ENCODE measurements around the gene ROS1. TPM values are rescaled to one million over a fixed set of nuclear protein-coding genes. Genes with fewer than 3 reads are reported as not detected.

Gene ROS1
- total RNA-seq, 1 experiment from 2014 or later = not detected

DNA sequence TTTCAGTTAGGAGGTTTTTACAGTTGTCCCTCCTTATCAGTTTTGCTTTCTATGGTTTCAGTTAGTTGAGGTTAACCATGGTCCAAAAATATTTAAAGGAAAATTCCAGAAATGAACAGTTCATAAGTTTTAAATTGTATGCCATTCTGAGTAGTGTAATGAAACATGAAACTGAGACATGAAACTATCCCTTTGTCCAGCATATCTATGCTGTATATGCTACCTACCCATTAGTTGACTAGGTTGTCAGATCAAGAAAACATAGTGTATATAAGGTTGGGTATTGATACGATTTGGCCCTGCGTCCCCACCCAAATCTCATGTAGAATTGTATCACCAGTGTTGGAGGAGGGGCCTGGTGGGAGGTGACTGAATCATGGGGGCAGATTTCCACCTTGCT, 121.3 kb downstream of the ROS1 start:
- peaks cover 4% of the 10 kb centered on the region; the same call in 1 of the 2 replicates for H3K4me1 ChIP-seq (replicated peaks)
- no peak overlapping the region for H3K27ac ChIP-seq
- H3K4me3 ChIP-seq = no peak overlapping the region
- no peaks in the 10 kb centered on the region for H3K27me3 ChIP-seq (replicated peaks)
- H3K9me3 ChIP-seq (replicated peaks) = no peaks in the 10 kb centered on the region
- H3K36me3 ChIP-seq = no peaks in the 10 kb centered on the region
- no peak for DNase-seq (ENCODE audit: low read depth in 1 of 2, low spot score in 2 of 2)

DNA sequence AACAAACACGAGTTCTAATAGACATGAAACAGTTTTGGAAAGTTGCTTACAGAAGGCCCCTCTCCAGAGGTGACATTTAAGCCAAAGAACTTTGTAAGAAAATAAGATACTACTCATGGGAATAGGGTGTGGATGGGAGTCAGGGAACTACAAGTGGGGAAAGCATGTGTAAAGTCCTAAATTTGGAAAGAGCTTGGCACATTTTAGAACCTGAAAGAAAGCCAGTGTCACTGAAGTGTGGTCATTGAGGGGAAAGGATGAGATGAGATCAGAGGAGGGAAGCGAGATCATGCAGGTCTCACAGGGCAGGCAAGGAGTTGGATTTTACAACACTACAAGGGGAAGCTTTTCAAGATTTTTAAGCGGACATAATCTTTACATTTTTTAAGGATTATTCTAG, 122.4 kb downstream of the ROS1 start:
- H3K4me3 ChIP-seq = no peak overlapping the region
- peaks cover 4% of the 10 kb centered on the region; the same call in 1 of the 2 replicates for H3K4me1 ChIP-seq (replicated peaks)
- no peak for DNase-seq (ENCODE audit: low read depth in 1 of 2, low spot score in 2 of 2)
- H3K9me3 ChIP-seq (replicated peaks) = no peaks in the 10 kb centered on the region
- no peak overlapping the region for H3K27ac ChIP-seq
- H3K36me3 ChIP-seq = no peaks in the 10 kb centered on the region
- H3K27me3 ChIP-seq (replicated peaks) = no peaks in the 10 kb centered on the region

GRCh38 chr6:117298941-117299340, 126.8 kb downstream of the ROS1 start:
- Histone ChIP-seq H3K27me3 (replicated peaks) (no peaks in the 10 kb centered on the region; the same call in 1 of the 2 replicates), H3K9me3 (replicated peaks) (no peaks in the 10 kb centered on the region), H3K4me3 (no peak overlapping the region), H3K27ac (no peak overlapping the region), H3K36me3 (no peaks in the 10 kb centered on the region), H3K4me1 (replicated peaks) (peaks cover 4% of the 10 kb centered on the region; the same call in 1 of the 2 replicates)
- no peak for DNase-seq (ENCODE audit: low read depth in 1 of 2, low spot score in 2 of 2)

DNA sequence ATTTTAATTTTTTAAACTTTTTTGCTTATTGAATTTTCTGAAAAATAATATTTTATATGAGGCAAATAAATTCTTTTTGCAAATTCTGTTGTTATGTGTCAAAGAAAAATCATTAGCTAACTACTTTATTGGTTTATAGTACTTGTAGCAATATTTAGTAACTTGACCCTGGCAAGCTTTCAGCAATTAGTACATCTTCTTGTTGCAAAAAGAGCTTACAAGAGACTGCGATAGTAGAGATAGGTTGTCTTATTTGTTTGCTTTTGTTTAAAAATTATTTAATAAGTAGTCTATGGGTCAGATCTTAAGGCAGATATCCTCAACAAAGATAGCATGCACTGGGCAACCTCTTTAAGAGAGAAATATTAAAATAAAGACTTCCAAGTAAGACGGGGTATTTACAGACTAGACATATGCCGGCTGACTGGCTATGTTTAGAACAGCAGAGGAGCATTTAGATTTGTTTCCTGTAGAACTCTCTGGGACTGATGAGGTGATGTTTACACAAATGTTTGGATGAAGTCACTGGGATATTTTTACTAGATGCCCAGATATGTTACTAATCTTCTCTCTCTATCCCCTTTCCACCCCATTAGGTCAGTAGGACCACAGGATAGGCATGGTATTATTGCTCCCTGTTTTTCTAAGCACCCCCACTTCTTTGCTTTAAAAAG, 135.4 kb downstream of the ROS1 start:
- peak in 1 of 2 experiments; percentile 34 for DNase-seq (ENCODE audit: low read depth in 1 of 2, low spot score in 2 of 2)
- Histone ChIP-seq H3K4me1 (replicated peaks) (peaks cover 21% of the 10 kb centered on the region), H3K36me3 (no peaks in the 10 kb centered on the region), H3K4me3 (no peak overlapping the region), H3K27me3 (replicated peaks) (no peaks in the 10 kb centered on the region), H3K9me3 (replicated peaks) (no peaks in the 10 kb centered on the region), H3K27ac (no peak overlapping the region)

- peaks cover 21% of the 10 kb centered on the region for H3K4me1 ChIP-seq (replicated peaks)
- DNase-seq (ENCODE audit: low read depth in 1 of 2, low spot score in 2 of 2) = peak; percentile 74 to 87
- H3K9me3 ChIP-seq (replicated peaks) = no peaks in the 10 kb centered on the region
- H3K36me3 ChIP-seq = no peaks in the 10 kb centered on the region
- no peaks in the 10 kb centered on the region for H3K27me3 ChIP-seq (replicated peaks)
- no peak overlapping the region; the same call in 1 of the 2 replicates for H3K27ac ChIP-seq
- H3K4me3 ChIP-seq = no peak overlapping the region
Measured at GRCh38 chr6:117288083-117288715, 137.5 kb downstream of the ROS1 start.

DNA sequence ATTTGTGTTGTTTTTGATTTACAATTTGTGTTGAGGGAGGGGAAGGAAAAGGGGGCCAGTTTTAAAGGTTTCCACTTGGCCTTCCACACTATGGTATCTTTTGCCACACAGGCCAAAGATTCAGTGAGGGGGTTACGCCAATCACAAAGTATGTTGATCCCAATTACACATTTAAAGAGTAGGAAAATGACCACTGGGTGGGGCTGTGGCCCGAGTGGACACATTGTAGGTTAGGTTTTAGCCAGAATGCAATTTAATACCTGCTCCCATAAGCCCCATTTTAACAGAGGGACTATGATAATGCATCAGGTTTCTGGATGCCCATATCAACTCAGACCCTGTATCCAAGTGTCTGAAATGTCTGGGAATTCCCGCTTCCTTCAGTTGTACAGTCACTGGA, 144.8 kb downstream of the ROS1 start:
- Histone ChIP-seq H3K27me3 (replicated peaks) (peaks cover 13% of the 10 kb centered on the region), H3K4me3 (no peak overlapping the region), H3K27ac (no peak overlapping the region), H3K36me3 (no peaks in the 10 kb centered on the region), H3K4me1 (replicated peaks) (no peaks in the 10 kb centered on the region), H3K9me3 (replicated peaks) (no peaks in the 10 kb centered on the region)
- peak in 1 of 2 experiments; percentile 15 for DNase-seq (ENCODE audit: low read depth in 1 of 2, low spot score in 2 of 2)

DNA sequence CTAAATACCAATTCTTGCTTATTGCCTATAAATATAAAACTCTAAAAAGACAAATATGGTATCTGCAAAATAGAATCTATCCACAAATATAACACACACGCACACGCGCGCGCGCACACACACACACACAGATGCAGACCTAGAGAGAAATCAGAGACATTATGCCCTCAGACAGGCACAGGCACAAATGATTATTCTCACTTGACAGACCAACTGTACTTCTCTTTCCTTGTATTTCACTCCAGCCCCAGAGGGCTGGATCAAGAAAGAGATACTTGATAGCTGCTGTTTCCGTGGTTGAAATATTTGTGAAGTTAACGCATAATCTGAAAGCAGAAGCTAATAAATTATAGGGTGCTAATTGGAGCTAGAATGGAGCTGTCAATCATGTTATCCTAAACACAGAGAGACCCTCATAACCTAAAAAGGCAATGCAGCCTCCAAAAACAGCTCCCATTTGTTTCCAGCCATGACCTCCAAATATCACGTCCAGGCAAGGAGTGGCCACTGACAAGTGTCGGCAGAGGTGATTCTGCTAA, 148.9 kb downstream of the ROS1 start:
- Histone ChIP-seq H3K36me3 (no peaks in the 10 kb centered on the region), H3K4me3 (no peak overlapping the region), H3K27ac (no peak overlapping the region), H3K4me1 (replicated peaks) (no peaks in the 10 kb centered on the region), H3K27me3 (replicated peaks) (peaks cover 25% of the 10 kb centered on the region), H3K9me3 (replicated peaks) (no peaks in the 10 kb centered on the region)
- DNase-seq (ENCODE audit: low read depth in 1 of 2, low spot score in 2 of 2) = no peak

- Histone ChIP-seq H3K36me3 (no peaks in the 10 kb centered on the region), H3K27me3 (replicated peaks) (peaks cover 25% of the 10 kb centered on the region), H3K27ac (no peak overlapping the region), H3K4me1 (replicated peaks) (no peaks in the 10 kb centered on the region), H3K9me3 (replicated peaks) (no peaks in the 10 kb centered on the region), H3K4me3 (no peak overlapping the region)
- no peak for DNase-seq (ENCODE audit: low read depth in 1 of 2, low spot score in 2 of 2)
Measured at GRCh38 chr6:117275711-117276110, 150.0 kb downstream of the ROS1 start.

DNA sequence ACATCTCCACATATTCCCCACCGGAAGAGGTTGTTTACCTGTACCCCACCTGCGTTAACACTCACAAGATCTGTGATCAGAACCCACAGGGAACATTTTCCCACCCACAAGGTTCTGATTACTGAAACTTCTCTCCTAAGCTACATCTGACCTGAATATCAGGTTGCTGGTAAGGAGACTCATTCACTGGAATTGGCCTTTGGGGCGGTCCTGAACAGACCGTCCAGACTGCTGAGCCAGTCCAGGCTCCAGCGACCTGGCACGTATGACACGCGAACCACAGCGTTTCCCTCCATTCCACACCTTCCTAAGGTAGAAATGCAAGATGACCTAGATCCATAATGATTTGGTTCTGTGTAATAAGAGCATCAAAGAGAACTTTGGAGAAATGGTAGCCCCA, 150.5 kb downstream of the ROS1 start:
- Histone ChIP-seq H3K4me1 (replicated peaks) (no peaks in the 10 kb centered on the region), H3K36me3 (no peaks in the 10 kb centered on the region), H3K4me3 (no peak overlapping the region), H3K9me3 (replicated peaks) (no peaks in the 10 kb centered on the region), H3K27me3 (replicated peaks) (peaks cover 25% of the 10 kb centered on the region), H3K27ac (no peak overlapping the region)
- no peak for DNase-seq (ENCODE audit: low read depth in 1 of 2, low spot score in 2 of 2)

- no peak for DNase-seq (ENCODE audit: low read depth in 1 of 2, low spot score in 2 of 2)
- no peaks in the 10 kb centered on the region for H3K9me3 ChIP-seq (replicated peaks)
- no peak overlapping the region for H3K4me3 ChIP-seq
- H3K4me1 ChIP-seq (replicated peaks) = no peaks in the 10 kb centered on the region
- H3K36me3 ChIP-seq = no peaks in the 10 kb centered on the region
- H3K27ac ChIP-seq = no peak overlapping the region
- peaks cover 20% of the 10 kb centered on the region for H3K27me3 ChIP-seq (replicated peaks)
Measured at GRCh38 chr6:117272891-117273290, 152.9 kb downstream of the ROS1 start.

GRCh38 chr6:117272032-117272866, 153.5 kb downstream of the ROS1 start:
- peaks cover 22% of the 10 kb centered on the region for H3K27me3 ChIP-seq (replicated peaks)
- H3K4me1 ChIP-seq (replicated peaks) = no peaks in the 10 kb centered on the region
- no peak for DNase-seq (ENCODE audit: low read depth in 1 of 2, low spot score in 2 of 2)
- no peaks in the 10 kb centered on the region for H3K36me3 ChIP-seq
- H3K4me3 ChIP-seq = no peak overlapping the region
- H3K27ac ChIP-seq = no peak overlapping the region
- H3K9me3 ChIP-seq (replicated peaks) = no peaks in the 10 kb centered on the region

DNA sequence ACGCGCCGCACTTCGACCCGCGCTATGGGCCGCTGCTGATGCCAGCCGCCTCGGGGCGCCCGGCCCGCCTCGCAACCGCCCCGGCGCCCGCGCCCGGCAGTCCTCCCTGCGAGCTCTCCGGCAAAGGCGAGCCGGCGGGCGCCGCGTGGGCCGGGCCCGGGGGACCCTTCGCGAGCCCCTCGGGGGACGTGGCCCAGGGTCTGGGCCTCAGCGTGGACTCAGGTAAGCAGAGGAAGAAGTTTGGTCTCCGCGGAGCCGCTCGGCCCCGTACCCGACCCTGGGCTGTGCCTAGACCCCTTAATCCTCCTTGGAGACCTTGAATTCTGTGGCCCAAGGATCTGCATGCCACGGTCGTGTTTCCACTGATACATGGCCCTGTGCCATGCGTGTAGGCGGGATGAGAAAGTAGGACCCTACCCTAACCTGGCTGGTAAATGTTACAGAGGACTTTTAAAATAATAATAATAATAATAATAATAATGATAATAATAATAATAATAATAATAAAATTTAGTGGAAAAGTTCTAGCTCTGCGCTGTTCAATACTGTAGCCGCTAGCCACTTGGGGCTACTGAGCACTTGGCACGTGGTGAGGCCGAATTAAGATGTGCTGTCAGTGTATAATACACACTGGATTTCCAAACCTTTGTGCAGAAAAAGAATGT, 154.8 kb downstream of the ROS1 start:
- Histone ChIP-seq H3K4me1 (replicated peaks) (peaks cover under 1% of the 10 kb centered on the region), H3K27me3 (replicated peaks) (peaks cover 25% of the 10 kb centered on the region), H3K4me3 (no peak overlapping the region), H3K36me3 (no peaks in the 10 kb centered on the region), H3K27ac (no peak overlapping the region), H3K9me3 (replicated peaks) (no peaks in the 10 kb centered on the region)
- DNase-seq (ENCODE audit: low read depth in 1 of 2, low spot score in 2 of 2) = no peak

DNA sequence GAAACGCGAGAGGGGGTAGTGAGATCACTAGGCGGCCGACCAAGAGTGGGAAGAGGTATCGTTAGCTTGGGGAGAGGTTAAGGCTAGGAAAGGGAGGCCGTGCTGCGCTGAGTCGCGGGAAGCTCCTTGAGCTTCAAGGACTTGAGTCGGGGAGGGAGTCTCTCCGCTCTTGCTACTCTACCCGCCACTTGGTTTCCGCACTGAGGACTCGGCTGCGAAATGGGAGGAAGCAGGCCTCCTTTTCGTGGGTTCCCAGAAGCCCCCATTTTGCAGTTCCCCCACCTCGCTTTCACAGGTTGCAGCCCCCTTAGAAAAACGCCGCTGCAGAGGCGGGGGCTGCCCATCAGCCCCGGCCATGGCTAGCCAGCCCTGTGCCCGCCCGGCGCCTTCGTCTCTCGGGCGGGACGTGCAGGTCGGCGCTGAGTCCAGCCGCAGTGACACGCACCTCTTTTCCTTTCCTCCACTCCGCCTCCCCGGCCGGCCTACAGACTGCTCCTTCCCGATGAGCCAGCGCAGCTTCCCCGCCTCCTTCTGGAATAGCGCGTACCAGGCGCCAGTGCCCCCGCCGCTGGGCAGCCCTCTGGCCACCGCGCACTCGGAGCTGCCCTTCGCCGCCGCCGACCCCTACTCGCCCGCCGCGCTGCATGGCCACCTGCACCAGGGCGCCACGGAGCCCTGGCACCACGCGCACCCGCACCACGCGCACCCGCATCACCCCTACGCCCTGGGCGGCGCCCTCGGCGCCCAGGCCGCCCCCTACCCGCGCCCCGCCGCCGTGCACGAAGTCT, 155.5 kb downstream of the ROS1 start:
- Histone ChIP-seq H3K27me3 (replicated peaks) (peaks cover 26% of the 10 kb centered on the region), H3K4me1 (replicated peaks) (peaks cover 6% of the 10 kb centered on the region), H3K27ac (no peak overlapping the region), H3K9me3 (replicated peaks) (no peaks in the 10 kb centered on the region), H3K4me3 (no peak overlapping the region), H3K36me3 (no peaks in the 10 kb centered on the region)
- DNase-seq (ENCODE audit: low read depth in 1 of 2, low spot score in 2 of 2) = no peak
